BE2C (cell line): ENCODE measurements around the gene CAMK1D.
A peak's percentile ranks its signal among the peaks of the same experiment; 100 is the strongest.

Experiments
- DNase-seq: peaks from one replicate; pipeline ENCODE4 v3.0.0-alpha.2; 2020
- H3K27me3 ChIP-seq: fragments of 250-450 bp; sonication (Bioruptor Pico); 2 replicates; pipeline ENCODE4 v1.5.1; 2020; ENCODE audit warnings: mild to moderate bottlenecking
- H3K36me3 ChIP-seq: fragments of 250-450 bp; sonication (Bioruptor Pico); 2 replicates; pipeline ENCODE4 v1.5.1; 2020; ENCODE audit warnings: mild to moderate bottlenecking
- H3K4me1 ChIP-seq: fragments of 250-450 bp; sonication (Bioruptor Pico); 2 replicates; pipeline ENCODE4 v1.5.1; 2020
- H3K4me3 ChIP-seq: 2 replicates; pipeline ENCODE4 v1.5.1; 2011; ENCODE audit warnings: low read depth, low read length
- H3K9me3 ChIP-seq: fragments of 250-450 bp; sonication (Bioruptor Pico); 2 replicates; pipeline ENCODE4 v1.5.1; 2020
- TF ChIP-seq, protein P1 (sequence below): IDR thresholded peaks from 2 replicates; pipeline ENCODE4 v1.5.1; 2012; ENCODE audit warnings: mild to moderate bottlenecking, low read depth, low read length

CAMK1D gene

GRCh38 chr10:12340371-12340770 lies 9.0 kb upstream of the CAMK1D start:
- TF ChIP-seq, protein P1, sequence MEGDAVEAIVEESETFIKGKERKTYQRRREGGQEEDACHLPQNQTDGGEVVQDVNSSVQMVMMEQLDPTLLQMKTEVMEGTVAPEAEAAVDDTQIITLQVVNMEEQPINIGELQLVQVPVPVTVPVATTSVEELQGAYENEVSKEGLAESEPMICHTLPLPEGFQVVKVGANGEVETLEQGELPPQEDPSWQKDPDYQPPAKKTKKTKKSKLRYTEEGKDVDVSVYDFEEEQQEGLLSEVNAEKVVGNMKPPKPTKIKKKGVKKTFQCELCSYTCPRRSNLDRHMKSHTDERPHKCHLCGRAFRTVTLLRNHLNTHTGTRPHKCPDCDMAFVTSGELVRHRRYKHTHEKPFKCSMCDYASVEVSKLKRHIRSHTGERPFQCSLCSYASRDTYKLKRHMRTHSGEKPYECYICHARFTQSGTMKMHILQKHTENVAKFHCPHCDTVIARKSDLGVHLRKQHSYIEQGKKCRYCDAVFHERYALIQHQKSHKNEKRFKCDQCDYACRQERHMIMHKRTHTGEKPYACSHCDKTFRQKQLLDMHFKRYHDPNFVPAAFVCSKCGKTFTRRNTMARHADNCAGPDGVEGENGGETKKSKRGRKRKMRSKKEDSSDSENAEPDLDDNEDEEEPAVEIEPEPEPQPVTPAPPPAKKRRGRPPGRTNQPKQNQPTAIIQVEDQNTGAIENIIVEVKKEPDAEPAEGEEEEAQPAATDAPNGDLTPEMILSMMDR, result no peak
- Histone ChIP-seq H3K36me3 (no peaks in the 10 kb centered on the region), H3K4me1 (no peaks in the 10 kb centered on the region), H3K27me3 (no peaks in the 10 kb centered on the region), H3K4me3 (no peak overlapping the region), H3K9me3 (no peaks in the 10 kb centered on the region)
- no peak for DNase-seq

- H3K4me3 ChIP-seq, result no peak overlapping the region
- TF ChIP-seq, protein P1, result no peak
- no peaks in the 10 kb centered on the region for H3K27me3 ChIP-seq
- DNase-seq, result no peak
- no peaks in the 10 kb centered on the region for H3K4me1 ChIP-seq
- H3K9me3 ChIP-seq, result no peaks in the 10 kb centered on the region
- H3K36me3 ChIP-seq, result no peaks in the 10 kb centered on the region
Observed at GRCh38 chr10:12340937-12341336, 8.4 kb upstream of the CAMK1D start.

- no peaks in the 10 kb centered on the region for H3K9me3 ChIP-seq
- H3K4me3 ChIP-seq, result no peak overlapping the region
- DNase-seq, result no peak
- TF ChIP-seq, protein P1, result no peak
- H3K4me1 ChIP-seq, result no peaks in the 10 kb centered on the region
- H3K36me3 ChIP-seq, result no peaks in the 10 kb centered on the region
- no peaks in the 10 kb centered on the region for H3K27me3 ChIP-seq
Observed at GRCh38 chr10:12341526-12341925, 7.8 kb upstream of the CAMK1D start.

DNA sequence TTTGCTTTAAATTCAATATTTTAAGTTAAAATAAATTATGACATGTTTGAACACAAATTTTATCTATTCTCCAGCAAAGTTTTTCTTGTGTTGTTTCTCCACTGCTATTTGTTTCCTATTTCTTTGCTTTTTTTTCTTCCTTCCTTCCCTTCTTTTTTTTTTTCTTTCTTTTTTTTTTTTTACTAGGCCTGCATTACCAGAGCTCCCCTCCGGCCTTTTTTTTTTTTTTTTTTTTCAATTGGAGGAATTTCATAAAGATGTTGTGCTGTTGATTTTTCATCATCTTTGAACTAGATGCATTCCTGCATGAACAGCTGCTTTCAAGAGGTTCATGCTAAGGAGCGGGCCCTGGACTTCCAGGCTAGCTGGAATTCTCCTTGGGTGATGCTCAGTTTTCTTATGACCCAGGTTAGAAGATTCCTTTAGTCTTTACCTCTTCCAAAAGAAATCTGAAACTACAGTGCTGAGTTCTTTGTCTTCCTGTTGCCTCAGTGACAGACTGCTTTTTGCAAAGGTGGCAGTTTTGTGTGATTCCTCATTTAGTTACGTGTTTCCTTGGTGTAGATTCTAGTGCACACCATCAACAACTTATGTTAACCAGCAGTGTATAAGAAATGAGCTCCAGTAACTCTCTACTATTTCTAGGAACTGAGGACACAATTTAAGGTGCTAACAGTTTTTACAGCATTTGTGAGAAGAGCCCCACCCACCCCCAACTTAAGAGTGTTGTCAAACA lies 4.8 kb upstream of the CAMK1D start:
- TF ChIP-seq, protein P1, result no peak
- H3K4me3 ChIP-seq, result no peak overlapping the region
- DNase-seq, result no peak

GRCh38 chr10:12346707-12347106 lies 2.6 kb upstream of the CAMK1D start:
- H3K4me1 ChIP-seq, result no peaks in the 10 kb centered on the region
- no peaks in the 10 kb centered on the region for H3K27me3 ChIP-seq
- no peaks in the 10 kb centered on the region for H3K9me3 ChIP-seq
- no peaks in the 10 kb centered on the region for H3K36me3 ChIP-seq
- no peak for DNase-seq
- TF ChIP-seq, protein P1, result no peak
- no peak overlapping the region for H3K4me3 ChIP-seq

More for the DNA sequence above, 4.8 kb upstream of the CAMK1D start:
- no peaks in the 10 kb centered on the region for H3K27me3 ChIP-seq
- no peaks in the 10 kb centered on the region for H3K4me1 ChIP-seq
- H3K9me3 ChIP-seq, result no peaks in the 10 kb centered on the region
- H3K36me3 ChIP-seq, result no peaks in the 10 kb centered on the region

DNA sequence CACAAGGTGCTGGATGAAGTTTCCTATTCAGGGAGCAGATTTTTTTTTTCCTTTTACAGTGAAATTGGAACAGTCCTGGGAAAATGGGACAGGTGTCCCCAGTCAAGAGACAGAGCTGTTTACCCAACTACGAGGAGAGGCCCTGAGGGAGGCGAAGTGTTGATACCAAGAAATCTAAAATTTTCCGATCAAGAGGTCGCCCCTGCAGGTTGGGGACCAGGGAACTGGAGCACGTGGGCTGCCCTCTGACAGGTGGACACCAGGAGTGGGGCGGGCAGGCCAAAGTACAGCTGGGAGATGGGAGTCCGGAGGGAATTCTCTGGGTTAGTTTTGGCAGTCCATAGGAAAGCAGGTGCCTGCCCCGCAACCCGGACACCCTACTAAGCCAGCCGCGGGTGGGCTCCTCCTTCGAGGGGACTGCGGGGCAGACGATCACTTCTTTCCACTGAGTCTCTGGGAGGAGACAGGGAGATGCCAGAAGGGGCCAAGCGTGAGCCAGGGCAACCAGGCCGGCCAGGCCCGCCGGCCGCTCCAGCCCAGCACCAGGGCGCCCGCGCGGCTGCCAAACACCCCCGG lies 965 bp upstream of the CAMK1D start:
- Histone ChIP-seq H3K9me3 (no peaks in the 10 kb centered on the region), H3K4me1 (no peaks in the 10 kb centered on the region), H3K4me3 (peak overlapping the region; percentile 62), H3K36me3 (no peaks in the 10 kb centered on the region), H3K27me3 (no peaks in the 10 kb centered on the region)
- TF ChIP-seq, protein P1, result no peak
- DNase-seq, result no peak
